Activated naive CD4-positive, alpha-beta T cell treated with anti-CD3 and anti-CD28 coated beads, Interleukin-2, amount 10 ng/mL, durations not matched to agents 7 days and 5 days (primary cell): Measurements from ENCODE around the gene CSNK1A1.
A peak's percentile ranks its signal among the peaks of the same experiment; 100 is the strongest.
"Not testable (repeated sequence)": the region's sequence is repeated elsewhere in the genome, so short reads cannot be mapped to it uniquely, and the experiment has no call there.

ENCODE experiments used
- CTCF ChIA-PET: fragments of 350-600 bp; sonication (Branson Sonifier 250); formaldehyde crosslinking; loops from one replicate; lab custom pipeline; 2021; ENCODE audit warnings: antibody characterized with exemption; lab: Charles Lee
- DNase-seq: peaks from one replicate; pipeline ENCODE4 v3.0.0-alpha.2; 2020
- H3K27ac Mint-ChIP-seq: one replicate; pipeline ENCODE4 v1.8.0; 2021; ENCODE audit warnings: mild to moderate bottlenecking, moderate library complexity, mixed read lengths
- H3K27me3 Mint-ChIP-seq: one replicate; pipeline ENCODE4 v1.8.0; 2021; ENCODE audit warnings: mild to moderate bottlenecking, mixed read lengths
- H3K36me3 Mint-ChIP-seq: one replicate; pipeline ENCODE4 v1.8.0; 2021; ENCODE audit warnings: mixed read lengths
- H3K4me1 Mint-ChIP-seq: one replicate; pipeline ENCODE4 v1.8.0; 2021; ENCODE audit warnings: mixed read lengths
- H3K4me3 Mint-ChIP-seq: one replicate; pipeline ENCODE4 v1.8.0; 2021; ENCODE audit warnings: mild to moderate bottlenecking, moderate library complexity, mixed read lengths
- H3K9me3 Mint-ChIP-seq: one replicate; pipeline ENCODE4 v1.8.0; 2021; ENCODE audit warnings: mixed read lengths

The CSNK1A1 gene

GRCh38 chr5:149447373-149448367 lies 103.6 kb downstream of the CSNK1A1 start:
- CTCF ChIA-PET, result interaction anchor here (0.6 to 5.5 kb wide), 6 partner anchors 9 to 171 kb away, joined by 3 to 56 read pairs (median 5); no protein-coding TSS in a partner anchor
- no peak overlapping the region for H3K27ac Mint-ChIP-seq

GRCh38 chr5:149446794-149447193 lies 104.4 kb downstream of the CSNK1A1 start:
- H3K4me1 Mint-ChIP-seq, H3K27ac Mint-ChIP-seq, H3K36me3 Mint-ChIP-seq, H3K4me3 Mint-ChIP-seq, DNase-seq, H3K9me3 Mint-ChIP-seq: not testable (repeated sequence)
- CTCF ChIA-PET, result interaction anchor here (0.9 to 5.5 kb wide), 5 partner anchors 13 to 128 kb away, joined by 3 to 56 read pairs (median 5); no protein-coding TSS in a partner anchor
- peaks cover 14% of the 10 kb centered on the region for H3K27me3 Mint-ChIP-seq

More at GRCh38 chr5:149447373-149448367, 103.6 kb downstream of the CSNK1A1 start:
- H3K9me3 Mint-ChIP-seq, result no peaks in the 10 kb centered on the region
- no peak for DNase-seq
- peaks cover 14% of the 10 kb centered on the region for H3K27me3 Mint-ChIP-seq
- H3K36me3 Mint-ChIP-seq, result no peaks in the 10 kb centered on the region
- no peak overlapping the region for H3K4me3 Mint-ChIP-seq
- H3K4me1 Mint-ChIP-seq, result no peaks in the 10 kb centered on the region

GRCh38 chr5:149445739-149446369 lies 105.4 kb downstream of the CSNK1A1 start:
- DNase-seq, result no peak
- Mint-ChIP-seq H3K27me3 (peaks cover 17% of the 10 kb centered on the region), H3K27ac (no peak overlapping the region), H3K9me3 (no peaks in the 10 kb centered on the region), H3K36me3 (no peaks in the 10 kb centered on the region), H3K4me3 (no peak overlapping the region), H3K4me1 (peaks cover 3% of the 10 kb centered on the region)
- CTCF ChIA-PET, result interaction anchor here (1.0 to 5.5 kb wide), 8 partner anchors 12 to 171 kb away, joined by 3 to 56 read pairs (median 4); no protein-coding TSS in a partner anchor

GRCh38 chr5:149445343-149445738 lies 105.9 kb downstream of the CSNK1A1 start:
- Mint-ChIP-seq H3K4me3 (no peak overlapping the region), H3K9me3 (no peaks in the 10 kb centered on the region), H3K4me1 (peaks cover 6% of the 10 kb centered on the region), H3K36me3 (no peaks in the 10 kb centered on the region), H3K27ac (no peak overlapping the region), H3K27me3 (peaks cover 15% of the 10 kb centered on the region)
- CTCF ChIA-PET, result interaction anchor here (1.0 to 5.5 kb wide), 6 partner anchors 11 to 172 kb away, joined by 3 to 56 read pairs (median 4); no protein-coding TSS in a partner anchor
- DNase-seq, result no peak

GRCh38 chr5:149444430-149444829 lies 106.8 kb downstream of the CSNK1A1 start:
- H3K4me3 Mint-ChIP-seq, DNase-seq, H3K36me3 Mint-ChIP-seq, H3K9me3 Mint-ChIP-seq, H3K27ac Mint-ChIP-seq: not testable (repeated sequence)
- CTCF ChIA-PET, result interaction anchor here (0.7 to 5.5 kb wide), 5 partner anchors 9 to 120 kb away, joined by 3 to 56 read pairs (median 5); no protein-coding TSS in a partner anchor
- Mint-ChIP-seq H3K4me1 (peaks cover 14% of the 10 kb centered on the region), H3K27me3 (peaks cover 12% of the 10 kb centered on the region)

GRCh38 chr5:149443210-149443609 lies 108.0 kb downstream of the CSNK1A1 start:
- H3K9me3 Mint-ChIP-seq, result no peaks in the 10 kb centered on the region
- no peak for DNase-seq
- CTCF ChIA-PET, result interaction anchor here (0.6 to 5.7 kb wide), 13 partner anchors 9 to 178 kb away, joined by 3 to 41 read pairs (median 4); no protein-coding TSS in a partner anchor
- H3K4me1 Mint-ChIP-seq, result peaks cover 21% of the 10 kb centered on the region
- H3K36me3 Mint-ChIP-seq, result no peaks in the 10 kb centered on the region
- H3K4me3 Mint-ChIP-seq, result no peak overlapping the region
- H3K27ac Mint-ChIP-seq, result no peak overlapping the region
- peaks cover 9% of the 10 kb centered on the region for H3K27me3 Mint-ChIP-seq

GRCh38 chr5:149442563-149443182 lies 108.6 kb downstream of the CSNK1A1 start:
- peak; percentile 78 for DNase-seq
- no peaks in the 10 kb centered on the region for H3K36me3 Mint-ChIP-seq
- no peak overlapping the region for H3K27ac Mint-ChIP-seq
- peaks cover 21% of the 10 kb centered on the region for H3K4me1 Mint-ChIP-seq
- CTCF ChIA-PET, result interaction anchor here (0.6 to 5.7 kb wide), 21 partner anchors 9 to 179 kb away, joined by 3 to 41 read pairs (median 4); no protein-coding TSS in a partner anchor
- H3K9me3 Mint-ChIP-seq, result no peaks in the 10 kb centered on the region
- peaks cover 12% of the 10 kb centered on the region for H3K27me3 Mint-ChIP-seq
- no peak overlapping the region for H3K4me3 Mint-ChIP-seq
